Gastrocnemius medialis (tissue), 4 donors: ENCODE data around the gene NET1.

ENCODE experiments used
- POLR2A ChIP-seq, 2 donors: fragments of 450-650 bp; IDR thresholded peaks; one replicate each; pipeline ENCODE4 v1.6.1; 2017; ENCODE audit warnings: antibody characterized with exemption in 2 of 2, mild to moderate bottlenecking in 2 of 2, moderate library complexity in 2 of 2
- TF ChIP-seq, protein P1 (sequence below), 5 experiments: fragments of 450-650 bp in 3 of 5; fragments of 200-600 bp in 2 of 5; sonication (generic) in 2 of 5; IDR thresholded peaks in 4 of 5; conservative IDR thresholded peaks in 1 of 5; 1 replicate in 4 of 5; 2 replicates in 1 of 5; pipeline ENCODE4 v1.5.1; 2016 to 2019; ENCODE audit warnings: antibody characterized with exemption in 5 of 5, mild to moderate bottlenecking in 3 of 5, moderate library complexity in 3 of 5

DNA sequence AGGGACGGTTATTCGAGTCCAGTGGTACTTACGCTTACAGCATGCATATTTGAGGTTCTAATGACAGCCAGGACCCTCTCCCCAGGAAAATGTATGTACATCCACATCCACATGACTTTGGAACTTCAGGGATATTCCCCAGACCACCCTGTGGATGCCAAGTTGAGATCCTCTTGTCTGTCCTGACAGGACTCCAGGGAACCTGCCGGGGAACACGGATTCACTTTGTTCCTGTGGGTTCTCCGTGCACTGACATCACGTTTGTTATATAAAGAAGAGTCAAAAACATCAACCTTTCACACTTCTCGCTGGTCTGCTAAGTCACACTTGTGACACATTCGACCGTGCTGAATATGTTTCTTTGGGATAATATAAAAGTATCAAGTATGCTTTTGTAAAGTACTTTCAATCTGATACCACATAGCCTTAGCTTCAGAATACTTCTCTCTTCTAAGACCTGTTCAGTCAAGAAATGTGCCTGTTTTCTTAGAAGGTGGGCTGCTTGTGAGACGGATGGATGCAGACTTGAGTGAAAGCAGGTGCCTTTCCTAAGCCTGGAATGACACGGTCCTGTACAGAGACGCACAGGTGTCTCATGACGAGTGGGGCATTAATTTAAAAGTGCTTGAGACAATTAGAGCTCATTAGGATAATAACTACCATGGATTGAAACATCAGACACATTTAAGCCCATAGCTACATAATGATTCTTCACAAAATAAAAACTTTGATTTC lies 48.3 kb downstream of the NET1 start:
- TF ChIP-seq, protein P1, sequence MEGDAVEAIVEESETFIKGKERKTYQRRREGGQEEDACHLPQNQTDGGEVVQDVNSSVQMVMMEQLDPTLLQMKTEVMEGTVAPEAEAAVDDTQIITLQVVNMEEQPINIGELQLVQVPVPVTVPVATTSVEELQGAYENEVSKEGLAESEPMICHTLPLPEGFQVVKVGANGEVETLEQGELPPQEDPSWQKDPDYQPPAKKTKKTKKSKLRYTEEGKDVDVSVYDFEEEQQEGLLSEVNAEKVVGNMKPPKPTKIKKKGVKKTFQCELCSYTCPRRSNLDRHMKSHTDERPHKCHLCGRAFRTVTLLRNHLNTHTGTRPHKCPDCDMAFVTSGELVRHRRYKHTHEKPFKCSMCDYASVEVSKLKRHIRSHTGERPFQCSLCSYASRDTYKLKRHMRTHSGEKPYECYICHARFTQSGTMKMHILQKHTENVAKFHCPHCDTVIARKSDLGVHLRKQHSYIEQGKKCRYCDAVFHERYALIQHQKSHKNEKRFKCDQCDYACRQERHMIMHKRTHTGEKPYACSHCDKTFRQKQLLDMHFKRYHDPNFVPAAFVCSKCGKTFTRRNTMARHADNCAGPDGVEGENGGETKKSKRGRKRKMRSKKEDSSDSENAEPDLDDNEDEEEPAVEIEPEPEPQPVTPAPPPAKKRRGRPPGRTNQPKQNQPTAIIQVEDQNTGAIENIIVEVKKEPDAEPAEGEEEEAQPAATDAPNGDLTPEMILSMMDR (IDR thresholded peaks at IDR 0.05 in 4 of 5, conservative IDR thresholded peaks at IDR 0.05 in 1 of 5): no peak
- TF ChIP-seq POLR2A (IDR thresholded peaks at IDR 0.05): no peak
